BLaER1 (cell line): ENCODE data around the gene VPS18.

Experiments used
- H3K27ac ChIP-seq: shearing (Covaris generic); formaldehyde crosslinking; 2 replicates; pipeline ENCODE4 v1.8.1; 2022
- H3K27me3 ChIP-seq: shearing (Covaris generic); formaldehyde crosslinking; 2 replicates; pipeline ENCODE4 v1.8.1; 2022
- H3K36me3 ChIP-seq: shearing (Covaris generic); formaldehyde crosslinking; 2 replicates; pipeline ENCODE4 v1.8.1; 2022
- H3K4me1 ChIP-seq: shearing (Covaris generic); formaldehyde crosslinking; 2 replicates; pipeline ENCODE4 v1.8.1; 2022
- H3K4me2 ChIP-seq: shearing (Covaris generic); formaldehyde crosslinking; 2 replicates; pipeline ENCODE4 v1.8.1; 2022
- H3K4me3 ChIP-seq: shearing (Covaris generic); formaldehyde crosslinking; 2 replicates; pipeline ENCODE4 v1.8.1; 2022
- H3K9ac ChIP-seq: shearing (Covaris generic); formaldehyde crosslinking; 2 replicates; pipeline ENCODE4 v1.8.1; 2022
- H3K9me3 ChIP-seq: shearing (Covaris generic); formaldehyde crosslinking; 2 replicates; pipeline ENCODE4 v1.8.1; 2022
- H4K20me1 ChIP-seq: shearing (Covaris generic); formaldehyde crosslinking; 2 replicates; pipeline ENCODE4 v1.8.1; 2022
- Cebpa-rat ChIP-seq: shearing (Covaris generic); IDR thresholded peaks from 2 replicates; pipeline ENCODE4 v1.8.1; 2022

Gene VPS18

GRCh38 chr15:40867199-40867598 is 27.1 kb upstream of the VPS18 start:
- H3K9ac ChIP-seq = no peak overlapping the region
- no peaks in the 10 kb centered on the region for H4K20me1 ChIP-seq
- no peaks in the 10 kb centered on the region for H3K9me3 ChIP-seq
- H3K4me2 ChIP-seq = no peak overlapping the region
- no peaks in the 10 kb centered on the region for H3K27me3 ChIP-seq
- no peak overlapping the region for H3K4me3 ChIP-seq
- no peaks in the 10 kb centered on the region for H3K36me3 ChIP-seq
- H3K27ac ChIP-seq = no peak overlapping the region
- no peak for TF ChIP-seq Cebpa-rat
- peaks cover 20% of the 10 kb centered on the region for H3K4me1 ChIP-seq

DNA sequence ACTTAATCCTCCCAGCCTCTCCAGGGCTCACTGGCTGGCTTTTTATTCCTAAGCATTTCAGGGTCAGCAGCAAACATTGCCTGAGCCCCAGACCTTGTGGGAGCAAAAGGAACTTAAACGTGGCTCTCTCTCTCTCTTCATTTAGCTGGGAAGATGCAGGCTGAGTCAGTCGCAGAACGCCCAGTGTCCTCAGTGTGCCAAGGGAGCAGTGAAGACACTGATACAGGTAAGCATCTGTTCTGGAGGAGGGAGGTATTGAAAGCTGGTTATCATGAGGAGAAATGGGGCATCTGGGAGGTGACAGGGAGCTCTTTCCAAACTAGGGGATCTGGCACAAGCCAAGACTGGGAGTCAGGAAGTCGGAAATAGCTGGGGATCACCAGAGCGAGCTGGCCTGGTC is 24.6 kb upstream of the VPS18 start:
- no peaks in the 10 kb centered on the region for H3K27me3 ChIP-seq
- no peaks in the 10 kb centered on the region for H3K36me3 ChIP-seq
- H3K4me2 ChIP-seq = no peak overlapping the region
- H3K27ac ChIP-seq = no peak overlapping the region
- H3K4me1 ChIP-seq = peaks cover 41% of the 10 kb centered on the region
- H3K4me3 ChIP-seq = no peak overlapping the region
- H3K9me3 ChIP-seq = no peaks in the 10 kb centered on the region
- H4K20me1 ChIP-seq = no peaks in the 10 kb centered on the region
- no peak for TF ChIP-seq Cebpa-rat
- no peak overlapping the region for H3K9ac ChIP-seq

DNA sequence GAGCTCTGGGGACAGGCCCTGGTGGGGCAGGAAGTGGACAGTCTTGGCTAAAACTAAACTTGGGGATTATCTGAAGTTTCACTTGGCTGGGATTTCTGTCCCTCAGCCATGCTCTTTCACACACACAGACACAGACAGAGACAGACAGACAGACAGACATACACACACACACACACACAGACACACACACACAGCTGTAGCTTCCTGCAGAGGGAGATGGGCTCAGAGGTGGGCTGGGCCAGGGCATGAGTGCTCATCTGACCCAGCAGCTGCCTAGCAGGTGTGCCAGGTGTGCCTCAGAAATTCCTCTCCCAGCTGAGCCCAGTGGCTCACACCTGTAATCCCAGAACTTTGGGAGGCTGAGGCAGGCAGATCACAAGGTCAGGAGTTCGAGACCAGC is 23.5 kb upstream of the VPS18 start:
- Histone ChIP-seq H3K9ac (no peak overlapping the region), H3K4me3 (no peak overlapping the region), H3K27me3 (no peaks in the 10 kb centered on the region), H3K4me2 (no peak overlapping the region), H3K4me1 (peaks cover 47% of the 10 kb centered on the region), H4K20me1 (no peaks in the 10 kb centered on the region), H3K36me3 (no peaks in the 10 kb centered on the region), H3K9me3 (no peaks in the 10 kb centered on the region), H3K27ac (no peak overlapping the region)
- TF ChIP-seq Cebpa-rat = no peak

GRCh38 chr15:40871749-40872617 is 22.3 kb upstream of the VPS18 start:
- TF ChIP-seq Cebpa-rat = no peak
- Histone ChIP-seq H3K4me2 (peak overlapping the region; percentile 89), H3K9me3 (no peaks in the 10 kb centered on the region), H4K20me1 (no peaks in the 10 kb centered on the region), H3K4me3 (no peak overlapping the region), H3K27ac (no peak overlapping the region), H3K27me3 (no peaks in the 10 kb centered on the region), H3K4me1 (peaks cover 54% of the 10 kb centered on the region), H3K9ac (0 out of 2 replicates have a peak overlapping the region, but pooled peaks have one; percentile 9), H3K36me3 (no peaks in the 10 kb centered on the region)

- Histone ChIP-seq H3K4me1 (peaks cover 54% of the 10 kb centered on the region), H3K4me2 (peak overlapping the region; percentile 89), H3K27ac (no peak overlapping the region), H3K9me3 (no peaks in the 10 kb centered on the region), H3K4me3 (peak overlapping the region; percentile 76), H3K27me3 (no peaks in the 10 kb centered on the region), H3K36me3 (no peaks in the 10 kb centered on the region), H3K9ac (peak overlapping the region; percentile 73; the same call in 1 of the 2 replicates), H4K20me1 (no peaks in the 10 kb centered on the region)
- TF ChIP-seq Cebpa-rat = no peak
These were observed 21.2 kb upstream of the VPS18 start for GRCh38 chr15:40872791-40873693.

DNA sequence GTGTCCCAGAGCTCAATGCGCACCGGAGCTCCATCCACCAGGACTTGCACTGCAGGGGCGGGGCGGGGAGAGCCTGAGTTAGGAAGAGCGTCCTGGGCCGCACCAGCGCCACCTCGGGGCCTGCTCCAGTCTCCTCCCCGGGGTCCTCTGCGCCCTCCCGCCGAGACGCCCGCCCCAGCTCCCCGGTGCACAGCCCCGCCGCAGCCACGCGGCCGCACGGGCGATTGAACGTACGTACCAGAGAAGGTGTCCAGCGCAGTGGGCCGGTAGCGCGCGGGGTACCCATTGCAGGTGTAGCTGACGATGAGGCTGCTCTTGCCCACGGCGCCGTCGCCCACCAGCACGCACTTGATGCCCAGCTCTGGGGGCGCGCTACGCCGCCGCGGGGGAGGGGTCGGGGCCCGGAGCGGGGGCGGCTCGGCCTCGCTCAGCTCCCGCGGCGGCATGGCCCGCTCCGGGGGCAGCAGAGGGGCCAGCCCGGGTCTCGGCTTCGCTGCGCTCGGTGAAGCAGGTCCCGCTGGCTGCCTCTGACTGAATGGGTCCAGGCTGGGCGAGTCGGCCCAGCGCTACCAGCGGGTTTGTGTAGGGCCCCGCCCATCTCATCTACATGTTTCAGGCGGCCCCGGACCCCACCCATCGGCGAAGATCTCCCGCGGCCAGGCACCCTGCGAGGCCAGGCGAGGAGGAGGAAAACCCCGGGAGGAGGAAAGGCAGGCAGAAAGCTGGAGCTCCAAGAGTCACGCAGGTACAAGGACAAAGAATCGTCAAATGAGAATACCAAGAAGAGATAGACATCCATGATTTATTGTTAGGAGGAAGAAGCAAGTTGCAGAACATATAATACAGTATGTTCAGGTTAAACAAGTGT is 20.3 kb upstream of the VPS18 start, which contains the start of gene RHOV:
Gene RHOV (minus strand): TSS at position 541 of the 868 bp plus-strand sequence. CDS start 95 bp downstream, at position 446.
- peak within 1 kb of the TSS; percentile 76 for H3K4me3 ChIP-seq

DNA sequence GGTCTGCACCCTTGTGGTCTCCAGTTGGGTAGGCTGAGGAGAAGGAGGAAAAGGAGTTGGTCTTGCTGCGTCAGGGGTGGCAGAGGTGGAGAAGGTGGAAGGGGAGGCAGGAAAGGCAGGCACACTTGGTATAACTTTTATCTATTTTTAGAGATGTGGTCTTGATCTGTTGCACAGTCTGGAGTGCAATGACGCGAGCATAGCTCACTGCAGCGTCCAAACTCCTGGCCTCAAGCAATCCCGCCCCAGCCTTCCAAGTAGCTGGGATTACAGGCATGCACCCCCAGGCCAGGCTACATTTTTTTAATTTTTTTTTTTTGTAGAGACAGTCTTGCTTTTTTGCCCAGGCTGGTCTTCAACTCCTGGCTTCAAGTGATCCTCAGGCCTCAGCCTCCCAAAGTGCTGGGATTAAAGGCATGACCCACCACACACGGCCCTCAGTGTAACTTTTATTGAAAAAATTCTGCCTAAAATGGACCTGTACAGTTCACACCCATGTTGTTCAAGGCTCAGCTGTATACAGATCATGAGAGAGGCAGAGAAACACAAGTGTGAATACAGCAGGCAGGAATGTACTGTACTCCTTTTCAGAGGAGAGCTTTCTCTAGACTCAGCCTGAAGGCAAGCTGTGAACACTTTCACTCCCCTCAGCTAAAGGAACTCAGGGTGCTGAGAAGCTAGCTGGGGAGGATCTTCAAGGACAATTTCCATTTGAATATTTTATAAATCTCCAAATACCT is 18.1 kb upstream of the VPS18 start:
- Histone ChIP-seq H4K20me1 (no peaks in the 10 kb centered on the region), H3K27me3 (no peaks in the 10 kb centered on the region), H3K36me3 (no peaks in the 10 kb centered on the region), H3K4me1 (peaks cover 52% of the 10 kb centered on the region), H3K9ac (no peak overlapping the region; the same call in 1 of the 2 replicates), H3K27ac (no peak overlapping the region), H3K9me3 (no peaks in the 10 kb centered on the region), H3K4me2 (peak overlapping the region; percentile 74), H3K4me3 (no peak overlapping the region)
- no peak for TF ChIP-seq Cebpa-rat

More for the DNA sequence above, 20.3 kb upstream of the VPS18 start, which contains the start of gene RHOV:
- H3K9ac ChIP-seq = peak within 1 kb of the TSS; percentile 73
- no peaks in the 10 kb centered on the region for H3K9me3 ChIP-seq
- H3K36me3 ChIP-seq = no peaks in the 10 kb centered on the region
- H3K27me3 ChIP-seq = no peaks in the 10 kb centered on the region
- peaks cover 54% of the 10 kb centered on the region for H3K4me1 ChIP-seq
- peak within 1 kb of the TSS; percentile 89 for H3K4me2 ChIP-seq
- TF ChIP-seq Cebpa-rat = no peak
- no peaks in the 10 kb centered on the region for H4K20me1 ChIP-seq
- H3K27ac ChIP-seq = peak within 1 kb of the TSS; percentile 47; the same call in 1 of the 2 replicates

- peaks cover 37% of the 10 kb centered on the region for H3K4me1 ChIP-seq
- H3K4me2 ChIP-seq = no peak overlapping the region
- H4K20me1 ChIP-seq = no peaks in the 10 kb centered on the region
- H3K27me3 ChIP-seq = no peaks in the 10 kb centered on the region
- no peaks in the 10 kb centered on the region for H3K36me3 ChIP-seq
- H3K9ac ChIP-seq = no peak overlapping the region
- H3K4me3 ChIP-seq = no peak overlapping the region
- no peak overlapping the region for H3K27ac ChIP-seq
- H3K9me3 ChIP-seq = peaks cover 5% of the 10 kb centered on the region; the same call in 1 of the 2 replicates
- no peak for TF ChIP-seq Cebpa-rat
These were observed 16.6 kb upstream of the VPS18 start for GRCh38 chr15:40877694-40878093.
